GM18870 (cell line): ENCODE results near the gene HOXA13.
A peak's percentile ranks its signal among the peaks of the same experiment; 100 is the strongest.

Source experiments
- ATAC-seq: cut with Tn5 transposase; IDR thresholded peaks from one replicate; pipeline ENCODE4 v1.9.1; 2021; ENCODE audit warnings: moderate library complexity; ENCODE audit not compliant: unreplicated experiment

The HOXA13 gene

DNA sequence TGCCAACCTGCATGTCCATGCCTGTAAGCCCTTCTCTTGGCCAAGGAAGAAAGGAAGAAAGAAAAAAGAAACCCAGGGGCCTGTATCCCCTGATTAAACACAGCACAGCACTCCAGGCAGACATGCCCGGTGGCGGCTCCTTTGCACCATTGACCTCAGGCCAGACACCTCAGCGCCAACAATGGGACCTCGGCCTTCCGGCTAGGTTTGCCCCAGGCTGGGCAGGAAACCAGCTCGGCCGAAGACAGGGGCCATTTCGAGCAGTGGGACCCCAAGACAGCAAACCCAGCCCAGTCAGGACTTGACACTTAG lies 28.6 kb downstream of the HOXA13 start:
- ATAC-seq, result no peak

GRCh38 chr7:27170426-27171324 lies 29.2 kb downstream of the HOXA13 start:
- ATAC-seq, result no peak

GRCh38 chr7:27169658-27170425 lies 30.0 kb downstream of the HOXA13 start:
- no peak for ATAC-seq

DNA sequence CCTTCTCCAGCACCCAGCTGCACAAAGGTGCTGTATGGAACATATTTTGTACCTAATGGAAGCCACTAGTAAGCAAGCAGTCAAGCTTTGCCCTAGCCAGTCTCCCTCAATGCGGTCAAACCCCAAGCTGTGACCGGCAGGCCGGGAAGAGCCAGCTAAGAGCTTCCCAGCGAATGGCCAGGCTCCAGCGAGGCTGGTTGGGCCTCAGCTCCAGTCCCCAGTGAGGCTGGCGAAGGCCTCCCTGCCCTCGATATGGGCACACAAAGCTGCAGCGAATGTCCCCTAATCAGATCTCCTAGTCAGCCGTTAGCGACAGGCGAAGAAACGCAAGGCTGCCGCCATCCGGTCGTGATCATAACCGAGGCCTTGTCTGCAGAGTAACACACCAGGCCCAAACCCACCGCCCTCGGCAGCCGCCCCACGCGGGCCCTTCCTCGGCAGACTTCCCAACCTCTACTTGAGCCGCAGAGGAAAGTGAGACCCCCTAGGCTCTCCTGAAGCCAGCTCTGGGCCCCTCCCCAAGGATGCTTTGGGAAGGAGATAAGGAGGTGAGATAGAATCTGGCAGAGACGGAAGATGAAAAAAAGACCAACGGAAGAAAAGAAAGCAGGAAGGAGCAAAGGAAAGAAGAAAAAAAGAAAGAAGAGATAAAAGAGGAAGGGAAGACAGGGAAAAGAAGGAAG lies 31.5 kb downstream of the HOXA13 start:
- no peak for ATAC-seq

DNA sequence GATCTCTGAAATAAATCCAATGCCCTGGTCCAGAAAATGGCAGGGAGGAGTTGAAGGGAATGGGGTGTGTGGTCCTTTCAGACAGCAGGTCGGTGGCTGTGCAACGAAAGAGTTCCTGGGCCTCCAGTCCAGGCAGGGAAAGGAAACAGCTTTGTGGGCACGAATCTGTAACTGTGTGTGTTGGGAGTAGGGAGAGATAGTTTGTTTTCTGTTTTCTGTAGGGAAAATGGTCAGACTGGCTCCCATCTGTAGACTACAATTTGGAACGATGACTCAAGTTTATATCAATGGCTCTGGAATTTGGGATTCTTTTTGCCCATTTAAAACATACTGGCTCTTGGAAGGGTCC lies 32.0 kb downstream of the HOXA13 start:
- ATAC-seq, result no peak

DNA sequence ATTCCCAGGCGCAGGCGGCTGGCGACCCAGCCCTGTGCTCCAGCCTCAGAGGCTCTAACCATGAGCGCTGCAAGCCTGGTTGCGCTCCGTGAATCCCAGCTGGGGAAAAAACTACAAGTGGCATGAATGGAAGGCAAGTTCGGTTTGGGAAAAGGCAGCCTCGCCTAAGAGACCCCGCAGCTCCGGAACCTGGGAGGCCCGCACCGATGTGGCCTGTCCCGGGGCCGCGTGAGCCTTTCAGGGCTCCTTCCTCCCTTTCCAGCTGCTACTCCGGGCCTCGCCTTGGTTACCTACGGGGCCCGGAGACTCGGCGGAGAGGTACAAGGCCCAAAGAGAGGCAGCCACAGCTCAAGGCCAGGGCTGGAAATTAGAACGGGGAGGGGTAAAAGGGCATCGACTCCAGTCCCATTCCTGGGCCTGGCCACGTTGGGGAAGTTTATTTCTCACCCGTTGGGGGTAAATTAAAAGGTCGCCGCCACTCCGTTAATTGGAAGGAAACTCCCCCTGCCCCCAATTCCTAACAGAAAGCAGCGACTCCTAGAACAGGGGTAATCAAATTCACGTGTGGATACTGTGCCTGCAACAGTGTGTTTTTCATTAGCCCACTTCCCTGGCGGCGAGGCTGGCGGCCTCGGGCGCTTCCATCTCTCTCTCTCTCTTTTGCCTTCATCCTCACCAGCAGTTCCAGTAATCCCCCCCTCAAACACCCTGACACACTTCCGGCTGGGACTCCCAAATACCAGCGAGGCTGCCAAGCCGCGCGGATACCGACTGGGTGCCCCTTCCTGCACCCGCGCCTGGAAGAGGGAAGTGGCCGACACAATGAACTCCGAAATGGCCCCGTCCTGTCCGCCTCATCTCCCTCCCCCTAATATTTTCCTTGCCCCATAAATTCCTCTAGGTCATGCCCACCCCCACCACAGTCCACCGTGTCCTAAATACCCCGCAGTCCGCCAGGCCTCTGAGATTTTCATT lies 33.1 kb downstream of the HOXA13 start:
- ATAC-seq, result no peak

DNA sequence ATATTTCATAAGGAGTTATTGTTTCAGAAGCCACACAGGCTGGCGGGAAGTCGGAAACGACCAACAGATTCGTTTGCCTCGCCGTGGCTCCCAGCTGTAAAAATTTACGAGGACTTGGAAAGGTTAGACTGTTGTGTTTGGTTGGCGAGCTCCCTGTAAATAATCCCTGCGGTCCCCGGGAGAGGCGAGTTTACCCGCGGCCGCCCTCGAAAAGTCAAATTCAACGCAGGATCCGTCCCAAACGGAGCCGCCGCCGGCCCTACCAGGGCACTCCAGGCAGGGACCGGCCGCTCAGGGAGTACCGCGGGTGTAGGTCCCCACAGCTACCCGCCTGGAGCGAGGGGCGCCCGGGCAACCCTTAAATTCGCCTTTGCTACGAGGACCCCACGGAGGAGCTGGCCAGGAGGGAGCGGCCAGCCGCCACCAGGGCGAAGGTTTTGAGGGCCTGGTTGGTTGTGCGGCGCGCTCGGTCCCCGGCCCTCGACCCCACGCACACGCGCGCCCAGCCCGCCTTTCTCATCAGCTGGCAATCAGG lies 33.8 kb downstream of the HOXA13 start:
- ATAC-seq, result no peak

DNA sequence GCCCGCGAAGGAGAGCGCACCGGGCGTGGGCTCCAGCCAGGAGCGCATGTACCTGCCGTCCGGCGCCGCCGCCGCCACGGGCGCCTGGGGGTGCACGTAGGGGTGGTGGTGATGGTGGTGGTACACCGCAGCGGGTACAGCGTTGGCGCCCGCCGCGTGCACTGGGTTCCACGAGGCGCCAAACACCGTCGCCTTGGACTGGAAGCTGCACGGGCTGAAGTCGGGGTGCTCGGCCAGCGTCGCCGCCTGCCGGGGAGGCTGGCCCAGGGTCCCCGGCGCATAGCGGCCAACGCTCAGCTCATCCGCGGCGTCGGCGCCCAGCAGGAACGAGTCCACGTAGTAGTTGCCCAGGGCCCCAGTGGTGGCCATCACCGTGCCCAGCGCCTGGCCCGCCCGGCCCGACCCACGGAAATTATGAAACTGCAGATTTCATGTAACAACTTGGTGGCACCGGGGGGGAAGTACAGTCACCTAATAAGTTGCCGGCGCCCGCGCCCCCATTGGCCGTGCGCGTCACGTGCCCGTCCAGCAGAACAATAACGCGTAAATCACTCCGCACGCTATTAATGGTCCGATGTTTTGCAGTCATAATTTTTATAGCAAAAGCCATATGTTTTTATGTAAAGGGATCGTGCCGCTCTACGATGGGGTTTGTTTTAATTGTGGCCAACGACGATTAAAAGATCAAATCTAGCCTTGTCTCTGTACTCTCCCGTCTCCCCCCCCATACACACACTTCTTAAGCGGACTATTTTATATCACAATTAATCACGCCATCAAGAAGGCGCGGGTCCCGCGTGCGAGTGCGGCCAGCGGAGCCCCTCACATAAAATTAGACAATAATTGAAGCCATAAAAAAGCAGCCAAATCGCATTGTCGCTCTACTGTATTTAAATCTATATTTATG lies 34.5 kb downstream of the HOXA13 start, which contains the start of gene HOXA9:
Gene HOXA9, minus strand, starts transcription at position 449 of the 907 bp plus-strand sequence. Its CDS starts 80 bp downstream, at position 369.
- no peak for ATAC-seq

- no peak for ATAC-seq
Observed at GRCh38 chr7:27164367-27165088, 35.4 kb downstream of the HOXA13 start.

- no peak for ATAC-seq
Observed at GRCh38 chr7:27164045-27164366, 35.9 kb downstream of the HOXA13 start.

GRCh38 chr7:27163288-27164044 lies 36.4 kb downstream of the HOXA13 start:
- ATAC-seq, result no peak

GRCh38 chr7:27162561-27163287 lies 37.2 kb downstream of the HOXA13 start:
- ATAC-seq, result no peak

DNA sequence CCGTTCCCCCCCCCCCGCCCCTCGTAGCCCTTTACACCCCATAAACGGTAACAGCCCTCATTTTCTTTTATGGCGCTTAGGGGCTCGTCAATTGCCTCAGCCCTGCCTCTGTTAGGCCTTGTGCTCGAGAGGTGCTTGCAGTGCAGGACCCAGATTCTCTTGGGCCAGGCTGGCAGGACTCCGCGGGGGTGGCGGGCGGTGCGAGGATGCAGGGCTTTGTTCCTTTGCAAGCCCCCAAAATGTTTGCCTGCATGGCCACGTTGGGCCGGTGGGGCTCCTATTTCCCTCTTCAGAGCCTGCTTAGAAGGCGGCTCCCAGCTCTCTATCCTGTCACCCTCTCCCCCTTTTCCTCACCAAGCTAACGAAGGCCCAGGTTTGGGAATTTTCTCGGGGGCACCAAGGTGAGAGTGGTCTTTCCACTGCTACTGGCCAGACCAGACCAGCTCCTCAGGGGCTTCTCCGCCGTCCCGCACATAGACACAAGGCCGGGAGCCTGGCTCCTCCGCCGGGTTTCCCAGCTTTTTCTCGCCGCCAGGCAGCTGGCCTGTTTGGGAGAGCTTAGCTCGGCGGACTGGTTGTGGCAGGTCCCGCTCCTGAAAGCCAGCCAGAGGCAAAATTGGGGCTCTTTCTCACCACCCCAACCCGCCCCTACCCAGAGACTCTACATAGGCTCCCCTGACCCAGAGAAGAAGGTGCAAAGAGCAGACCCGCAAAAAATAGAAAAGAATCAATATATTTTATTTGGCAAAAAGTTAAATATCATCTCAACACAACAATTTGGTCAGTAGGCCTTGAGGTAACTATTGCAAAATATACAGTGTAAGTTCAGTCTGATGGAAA lies 38.0 kb downstream of the HOXA13 start:
- ATAC-seq, result no peak

GRCh38 chr7:27161214-27161720 lies 38.6 kb downstream of the HOXA13 start:
- ATAC-seq, result no peak

DNA sequence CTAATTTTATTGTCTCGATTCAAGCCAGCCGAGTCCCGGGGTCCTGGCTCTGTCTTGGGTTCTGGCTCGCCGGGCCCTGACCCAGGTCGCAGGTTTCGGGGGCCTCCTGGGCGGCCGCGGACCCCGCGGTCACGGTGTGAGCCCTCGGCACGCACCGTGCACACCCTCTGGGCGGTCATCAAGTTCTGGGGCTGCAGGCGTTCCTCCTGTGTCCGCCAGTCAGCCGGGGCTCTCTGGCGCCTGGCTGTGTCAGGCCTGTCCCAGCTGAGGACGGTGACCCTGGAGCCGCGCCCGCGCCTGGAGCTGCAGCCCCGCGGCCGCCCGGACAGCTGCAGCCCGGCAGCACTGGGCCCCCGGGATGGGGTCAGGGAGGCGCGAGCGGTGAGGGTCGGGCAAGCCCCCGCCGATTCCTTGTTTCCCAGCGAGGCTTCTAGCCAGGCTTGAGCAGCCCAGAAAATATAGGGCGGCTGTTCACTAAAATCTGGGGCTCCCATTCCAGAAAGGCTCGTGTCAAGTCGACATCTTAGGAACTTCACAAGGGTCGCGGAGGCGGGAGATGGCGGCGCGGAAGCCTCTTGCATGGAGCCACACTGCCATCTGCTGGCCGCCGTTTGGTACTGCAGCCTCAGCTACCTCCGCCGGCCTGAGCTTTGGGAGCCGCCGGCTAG lies 39.2 kb downstream of the HOXA13 start:
- ATAC-seq, result peak; percentile 55

- ATAC-seq, result no peak
Observed at GRCh38 chr7:27160145-27160545, 39.7 kb downstream of the HOXA13 start.
